ENCODE results near the gene ACTN2.
"Not testable (repeated sequence)": the region's sequence is repeated elsewhere in the genome, so short reads cannot be mapped to it uniquely, and the experiment has no call there.

Gene ACTN2

DNA sequence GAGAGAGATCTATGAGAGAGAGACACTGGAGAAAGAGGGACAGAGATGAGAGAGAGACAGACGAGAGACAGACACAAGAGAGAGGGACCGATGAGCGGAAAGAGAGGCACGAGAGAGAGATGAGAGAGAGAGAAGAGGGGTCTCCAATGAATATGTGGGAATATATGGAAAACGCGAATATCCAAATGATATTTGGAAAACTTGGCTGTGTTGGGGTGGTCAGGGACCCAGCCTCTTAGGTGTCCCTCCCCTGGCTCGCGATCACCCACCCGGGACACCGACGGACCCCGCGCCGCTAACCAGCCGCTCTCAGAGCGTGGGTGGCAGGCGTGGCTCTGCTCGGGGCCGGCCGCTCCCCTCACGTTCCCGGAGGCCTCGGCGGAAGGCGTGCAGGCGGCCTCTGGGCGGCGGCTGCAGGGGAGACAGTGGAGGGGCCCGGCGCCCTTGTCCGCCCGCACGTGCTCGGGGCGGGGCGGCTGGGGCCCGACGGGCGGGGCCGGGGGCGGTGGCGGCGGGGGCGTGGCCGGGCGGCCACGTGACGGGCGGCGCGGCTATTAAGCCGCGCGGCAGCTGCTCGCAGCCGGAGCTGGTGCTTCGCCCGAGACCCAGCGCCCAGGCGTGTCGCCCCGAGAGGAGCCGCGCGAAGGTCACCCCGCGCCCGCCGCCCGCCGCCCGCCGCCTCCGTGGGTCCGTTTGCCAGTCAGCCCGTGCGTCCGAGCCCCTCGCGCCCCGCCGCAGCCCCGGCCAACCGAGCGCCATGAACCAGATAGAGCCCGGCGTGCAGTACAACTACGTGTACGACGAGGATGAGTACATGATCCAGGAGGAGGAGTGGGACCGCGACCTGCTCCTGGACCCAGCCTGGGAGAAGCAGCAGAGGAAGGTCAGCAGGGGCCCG, at the start of gene ACTN2:
Gene ACTN2, plus strand, starts transcription at position 583 of the 898 bp plus-strand sequence. Its CDS starts 175 bp downstream, at position 758.
- no peak for DNase-seq

DNA sequence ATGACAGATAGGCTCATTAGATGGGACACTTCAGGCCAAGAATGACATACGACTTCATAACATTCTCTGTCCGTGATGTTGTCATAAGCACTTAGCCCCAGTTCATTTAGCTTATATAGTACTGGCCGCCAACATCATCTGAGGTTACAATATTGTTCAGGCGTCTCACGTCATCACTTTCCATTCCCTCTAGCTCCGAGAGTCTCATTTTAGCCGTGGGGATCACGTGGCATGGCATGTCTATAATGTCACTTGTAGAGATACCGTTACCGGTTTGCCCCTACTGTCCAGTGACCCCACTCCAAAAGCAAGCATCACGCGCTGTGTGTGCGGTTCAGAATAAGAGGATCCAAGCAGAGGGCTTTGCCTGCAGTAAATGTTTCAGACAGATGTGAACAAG, 47.4 kb upstream of the ACTN2 start:
- no peak for DNase-seq

DNA sequence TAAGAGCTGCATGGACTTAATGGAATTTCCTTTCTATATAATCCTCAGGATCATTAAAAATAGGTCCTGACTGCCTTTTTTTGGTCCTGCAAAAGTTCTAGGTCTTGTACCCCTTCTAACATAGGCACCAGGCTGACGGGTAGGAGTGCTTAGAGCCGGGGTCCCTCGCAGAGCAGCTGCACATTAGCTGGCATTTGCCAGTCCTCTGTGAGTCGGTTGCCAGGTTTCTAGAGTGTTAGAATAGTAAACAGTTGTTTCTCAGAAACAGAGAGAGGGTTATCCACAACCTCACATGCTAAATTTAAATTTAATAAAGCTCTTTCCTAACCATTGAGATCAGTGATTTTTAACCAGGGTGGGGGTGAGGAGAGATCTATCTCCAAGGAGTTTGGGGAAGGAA, 46.6 kb upstream of the ACTN2 start:
- no peak for DNase-seq

DNA sequence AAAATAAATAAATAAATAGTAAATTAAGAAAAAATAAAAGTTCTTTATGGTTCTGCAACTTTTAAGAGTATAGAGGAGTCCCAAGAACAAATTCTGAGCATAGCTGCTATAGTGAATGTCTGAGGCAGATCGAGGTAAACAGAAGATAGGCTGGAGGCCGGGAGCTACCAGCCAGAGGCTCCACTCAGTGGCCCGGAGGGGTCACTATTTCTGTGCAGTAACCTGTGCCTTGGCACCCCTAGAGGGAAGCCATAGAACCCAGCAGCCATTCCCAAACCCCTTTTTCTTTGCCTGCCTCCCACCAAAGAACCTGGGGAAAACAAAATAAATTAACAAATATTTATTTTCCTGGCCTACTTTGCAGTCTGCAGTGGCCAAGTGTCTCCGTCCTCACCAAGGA, 43.5 kb upstream of the ACTN2 start:
- no peak for DNase-seq

DNA sequence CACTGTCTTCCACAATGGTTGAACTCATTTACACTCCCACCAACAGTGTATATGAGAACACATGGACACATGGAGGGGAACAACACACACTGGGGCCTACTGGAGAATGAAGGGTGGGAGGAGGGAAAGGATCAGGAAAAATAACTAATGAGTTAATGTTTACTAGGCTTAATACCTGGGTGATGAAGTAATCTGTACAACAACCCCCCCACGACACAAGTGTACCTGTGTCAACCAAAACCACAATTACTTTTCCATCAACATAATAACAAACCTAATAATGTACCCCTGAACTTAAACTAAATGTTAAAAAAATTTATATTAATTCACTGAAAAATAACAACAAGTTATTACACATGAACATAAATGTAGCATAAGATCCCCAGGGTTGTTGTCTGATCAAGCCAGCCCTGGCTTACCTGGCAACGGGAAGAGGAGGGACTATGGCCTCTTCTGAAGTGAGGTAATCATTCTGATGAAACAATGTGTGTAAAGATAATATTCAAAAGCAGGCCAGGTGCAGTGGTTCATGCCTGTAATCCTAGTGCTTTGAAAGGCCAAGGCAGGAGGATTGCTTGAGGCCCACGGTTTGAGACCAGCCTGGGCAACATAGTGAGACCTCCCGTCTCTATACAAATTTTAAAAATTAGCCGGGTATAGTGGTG, 41.2 kb upstream of the ACTN2 start:
- no peak for DNase-seq

DNA sequence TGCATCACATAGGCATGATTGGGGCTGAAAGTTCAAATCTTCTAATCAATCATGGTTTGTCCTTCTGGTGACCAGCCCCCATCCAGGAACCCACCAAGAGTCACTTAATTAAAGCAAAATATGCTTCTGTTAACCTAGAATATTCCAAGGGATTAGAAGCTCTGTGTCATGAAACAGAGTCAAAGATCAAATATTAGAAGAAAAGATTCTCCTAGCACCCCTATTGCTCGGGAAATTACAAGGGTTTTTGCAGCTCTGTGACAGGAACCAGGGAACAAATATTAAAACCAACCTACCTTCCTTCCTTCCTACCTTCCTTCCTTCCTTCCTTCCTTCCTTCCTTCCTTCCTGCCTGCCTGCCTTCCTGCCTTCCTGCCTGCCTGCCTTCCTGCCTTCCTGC, 31.8 kb upstream of the ACTN2 start:
- no peak for DNase-seq

DNA sequence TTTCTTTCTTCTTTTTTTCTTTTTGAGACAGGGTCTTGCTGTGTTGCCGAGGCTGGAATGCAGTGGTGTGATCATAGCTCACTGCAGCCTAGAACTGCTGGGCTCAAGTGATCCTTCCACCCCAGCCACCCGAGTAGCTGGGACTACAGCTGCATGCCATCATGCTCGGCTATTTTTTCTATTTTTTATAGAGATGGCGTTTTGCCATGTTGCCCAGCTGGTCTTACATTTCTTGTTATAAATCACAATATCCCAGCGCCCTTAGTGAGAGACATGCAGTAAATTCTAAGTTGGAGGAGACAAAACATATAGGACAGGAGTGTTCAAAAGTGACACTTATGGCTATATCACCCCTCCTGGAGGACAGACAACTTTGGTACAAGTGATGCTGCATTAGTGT, 31.3 kb upstream of the ACTN2 start:
- DNase-seq, result no peak

DNA sequence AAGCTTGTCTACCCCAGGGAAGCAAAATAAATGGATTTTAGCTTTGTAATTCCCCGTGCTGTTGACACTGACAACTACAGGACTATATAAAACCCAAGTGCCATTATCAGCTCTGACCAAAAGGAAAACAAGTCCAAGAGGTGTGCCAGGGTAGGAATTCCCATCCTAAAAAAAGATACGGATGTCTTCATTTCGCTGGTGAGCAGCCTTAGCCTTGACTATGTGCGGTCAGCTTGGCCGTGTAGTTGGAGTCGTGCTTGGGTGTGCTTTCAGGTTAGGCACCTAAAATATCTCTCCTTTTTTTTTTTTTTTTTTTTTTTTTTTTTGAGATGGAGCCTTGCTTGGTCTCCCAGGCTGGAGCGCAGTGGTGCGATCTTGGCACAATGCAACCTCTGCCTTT, 28.9 kb upstream of the ACTN2 start:
- no peak for DNase-seq

DNA sequence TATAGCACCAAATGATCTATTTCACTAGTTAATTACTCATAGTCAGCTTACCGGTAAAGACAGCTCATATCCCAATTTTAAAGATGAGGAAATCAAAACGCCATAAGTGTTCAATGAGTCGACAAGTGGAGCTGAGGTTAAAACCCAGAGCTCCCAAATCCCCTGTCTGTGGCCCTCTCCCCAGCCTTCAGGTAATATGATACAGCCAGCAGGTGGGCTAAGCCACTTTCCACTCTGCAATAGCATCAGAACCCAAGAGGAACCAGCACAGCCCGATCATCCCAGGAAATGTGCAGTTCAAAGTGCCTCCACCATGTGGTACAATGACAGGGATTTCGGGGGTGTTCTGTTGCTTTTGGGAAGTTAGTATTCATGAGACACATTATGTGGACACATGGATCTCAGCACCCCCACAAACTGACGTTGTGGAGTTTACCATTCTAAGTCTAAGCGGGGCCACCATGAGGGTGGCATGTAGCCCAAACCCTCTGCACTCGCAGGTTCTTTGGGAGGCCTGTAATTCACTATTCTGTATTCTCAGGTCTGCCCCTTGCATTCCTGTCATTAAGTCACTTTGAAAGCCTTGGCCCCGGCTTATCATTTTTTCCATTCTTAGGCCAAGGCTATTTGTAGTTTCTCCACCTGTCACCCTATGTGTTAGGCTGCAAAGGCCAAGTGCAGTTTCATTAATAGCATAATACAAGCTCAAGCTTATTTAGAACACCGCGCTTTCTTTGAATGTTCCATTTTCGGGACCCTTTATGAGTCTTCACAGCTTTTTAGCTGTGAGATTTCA, 26.3 kb upstream of the ACTN2 start:
- DNase-seq, result no peak

DNA sequence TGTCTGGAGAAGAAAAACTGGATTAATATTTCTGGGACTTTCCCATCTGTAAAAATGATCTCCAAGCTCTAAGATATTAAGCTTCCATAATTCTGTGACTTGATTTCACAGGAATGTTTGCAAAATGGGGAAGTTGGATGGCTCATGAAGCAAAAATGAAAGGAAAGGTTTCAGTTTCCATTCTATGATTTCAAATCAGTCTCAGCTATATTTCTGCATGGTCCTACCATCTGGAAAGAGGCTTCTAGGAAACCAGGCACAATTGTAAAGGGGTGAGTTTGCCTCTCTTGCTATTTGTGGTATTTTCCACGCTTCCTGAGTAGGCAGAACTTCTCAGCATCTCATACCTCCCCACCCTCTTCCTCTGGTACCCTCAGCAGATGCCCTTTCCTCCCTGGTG, 22.4 kb upstream of the ACTN2 start:
- DNase-seq, result peak; percentile 13

DNA sequence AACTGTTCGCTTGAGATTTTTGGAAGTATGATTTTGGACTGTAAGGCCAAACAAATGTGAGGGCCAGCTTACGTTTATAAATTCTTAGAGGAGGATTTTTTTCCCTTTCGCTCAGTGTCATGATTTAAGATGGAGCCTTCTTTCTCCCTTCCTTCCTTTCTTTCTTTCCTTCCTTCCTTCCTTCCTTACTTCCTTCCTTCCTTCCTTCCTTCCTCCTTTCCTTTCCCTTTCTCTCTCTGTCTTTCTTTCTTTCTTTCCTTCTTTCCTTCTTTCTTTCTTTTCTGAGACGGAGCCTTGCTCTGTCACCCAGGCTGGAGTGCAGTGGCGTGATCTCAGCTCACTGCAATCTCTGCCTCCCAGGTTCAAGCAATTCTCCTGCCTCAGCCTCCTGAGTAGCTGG, 17.4 kb upstream of the ACTN2 start:
- not testable (repeated sequence) for DNase-seq

DNA sequence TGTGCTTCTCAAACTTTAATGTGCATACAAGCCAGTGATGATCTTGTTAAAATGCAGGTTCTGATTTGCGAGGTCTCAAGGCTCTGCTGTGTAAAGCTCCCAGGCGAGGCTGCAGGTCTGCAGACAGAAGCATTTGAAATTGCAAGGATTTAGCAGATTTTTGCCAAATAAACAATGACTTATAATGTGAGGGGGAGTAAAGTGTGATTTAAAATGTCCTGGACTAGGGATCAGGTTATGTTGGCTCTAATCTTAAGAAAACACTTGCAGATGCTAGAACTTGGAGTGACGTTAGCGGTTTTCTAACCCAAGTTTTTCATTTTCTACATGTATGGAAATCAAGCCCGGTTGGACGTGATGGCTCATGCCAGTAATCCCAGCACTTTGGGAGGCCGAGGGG, 16.2 kb upstream of the ACTN2 start:
- no peak for DNase-seq

DNA sequence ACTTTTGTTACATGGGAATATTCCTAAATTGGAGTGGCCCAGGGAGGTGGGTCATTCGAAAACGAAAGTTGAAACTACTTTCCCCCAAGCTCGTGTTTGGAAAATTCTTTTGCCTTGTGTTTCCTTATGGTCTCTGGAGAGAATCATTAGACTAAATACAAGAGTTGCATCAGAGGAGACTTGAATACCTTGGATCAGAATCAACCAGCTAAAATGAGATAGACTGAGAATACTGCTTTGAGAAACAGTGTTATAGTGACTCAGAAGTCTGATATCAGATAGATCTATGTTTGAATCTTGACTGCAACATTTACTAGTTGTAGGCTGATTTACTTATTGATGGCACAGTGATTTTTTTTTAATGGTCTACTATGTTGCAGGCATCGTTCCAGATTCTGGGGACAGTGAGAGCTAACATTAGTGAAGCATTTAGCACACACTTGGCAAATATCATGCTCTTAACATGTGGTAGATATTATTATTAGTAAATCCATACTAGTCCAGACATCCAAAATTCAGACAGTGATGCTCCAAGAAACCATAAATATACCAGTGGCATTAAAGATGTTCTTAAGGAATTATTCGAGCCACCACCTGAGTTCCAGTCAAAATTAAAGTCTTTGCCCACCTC, 12.9 kb upstream of the ACTN2 start:
- no peak for DNase-seq

DNA sequence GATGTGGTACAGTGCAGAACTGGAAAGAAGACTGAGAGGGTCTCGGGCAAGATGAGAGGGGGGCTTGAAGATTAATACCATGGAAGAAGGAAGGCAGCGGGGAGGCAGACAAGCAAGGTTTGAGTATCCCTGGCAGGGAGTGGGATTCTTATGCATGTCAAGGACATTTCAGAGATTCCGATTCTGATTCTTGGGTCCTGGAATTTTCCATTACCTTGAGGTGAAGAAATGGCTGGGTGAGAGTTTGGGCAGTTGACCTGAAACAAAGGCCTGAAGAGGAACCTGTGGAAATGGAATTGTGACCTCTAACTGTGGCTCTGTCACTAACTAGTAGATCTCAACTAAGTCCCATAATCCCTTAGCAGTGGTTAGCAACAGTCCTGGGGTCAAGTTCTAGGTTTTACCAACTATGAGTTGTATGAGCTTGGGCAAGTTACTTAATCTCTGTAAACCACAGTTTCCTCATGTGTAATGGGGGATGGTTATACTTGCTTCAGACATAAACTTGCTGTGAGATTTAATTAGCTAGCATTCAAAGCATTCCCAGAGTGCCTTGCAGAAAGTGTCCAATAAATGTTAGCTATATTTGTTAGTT, 8.6 kb upstream of the ACTN2 start:
- peak; percentile 18 for DNase-seq

DNA sequence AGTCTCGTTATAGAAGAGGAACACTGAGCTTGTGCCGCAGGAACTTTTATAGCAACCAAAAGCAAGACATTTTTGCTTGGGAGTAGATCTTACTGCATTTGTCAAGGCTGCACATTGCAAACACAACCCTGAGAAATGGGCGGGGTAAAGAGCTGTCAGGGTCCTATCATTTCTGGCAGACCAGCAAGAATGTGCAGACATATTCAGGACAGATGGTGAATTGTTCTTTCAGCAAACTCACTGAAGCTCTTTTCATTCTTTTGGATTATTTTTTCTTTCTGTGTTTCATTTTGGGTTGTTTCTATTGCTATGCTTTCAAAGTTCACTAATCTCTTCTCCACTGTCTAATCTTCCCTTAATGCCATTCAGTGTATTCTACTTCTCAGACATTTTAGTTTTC, 5.1 kb upstream of the ACTN2 start:
- no peak for DNase-seq

DNA sequence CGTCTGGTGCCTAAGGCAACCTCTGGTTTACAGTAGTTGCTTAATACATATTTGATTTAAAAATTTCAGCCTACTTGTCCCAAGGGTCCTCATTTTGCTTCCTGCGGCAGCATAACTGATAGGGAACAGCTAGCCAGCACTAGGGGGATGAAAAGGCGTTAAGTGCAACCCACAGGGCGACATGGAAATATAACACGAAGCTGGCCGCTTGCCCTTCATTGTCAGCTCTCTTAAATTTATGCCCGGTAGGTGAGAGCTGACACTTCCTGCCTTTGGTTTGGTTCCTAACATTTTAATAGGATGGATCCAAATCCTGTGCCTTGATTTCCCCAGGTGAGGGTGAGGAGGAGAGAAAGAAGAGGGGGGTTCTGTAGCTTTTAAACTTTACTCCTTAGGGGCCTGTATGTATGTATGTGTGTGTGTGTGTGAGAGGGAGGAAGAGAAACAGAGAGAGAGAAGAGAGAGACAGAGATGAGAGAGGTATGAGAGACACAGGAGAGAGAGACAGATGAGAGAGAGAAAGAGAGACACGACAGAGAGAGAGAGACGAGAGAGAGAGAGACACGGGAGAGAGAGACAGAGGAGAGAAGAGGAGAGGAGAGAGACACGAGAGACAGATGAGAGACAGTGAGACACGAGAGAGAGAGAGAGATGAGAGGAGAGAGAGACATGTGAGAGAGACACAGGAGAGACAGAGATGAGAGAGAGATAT, 938 bp upstream of the ACTN2 start:
- no peak for DNase-seq

DNA sequence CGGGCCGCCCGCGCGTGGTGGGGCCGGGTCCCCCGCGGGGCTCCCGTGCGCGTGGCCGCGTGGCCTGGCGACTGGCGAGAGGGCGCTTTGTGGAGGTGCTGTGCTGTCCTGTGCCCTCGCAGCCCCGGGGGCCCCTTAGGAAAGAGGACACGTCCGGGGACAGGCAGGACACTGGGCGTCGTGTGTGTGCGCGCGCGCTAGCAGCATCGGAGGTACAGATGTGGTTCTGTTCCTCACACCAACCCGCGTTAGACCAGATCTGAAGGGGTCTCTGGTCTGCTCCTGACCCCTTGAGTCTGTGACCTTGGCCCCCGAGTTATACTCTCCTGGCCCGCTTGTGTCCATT, 489 bp downstream of the ACTN2 start:
- no peak for DNase-seq

DNA sequence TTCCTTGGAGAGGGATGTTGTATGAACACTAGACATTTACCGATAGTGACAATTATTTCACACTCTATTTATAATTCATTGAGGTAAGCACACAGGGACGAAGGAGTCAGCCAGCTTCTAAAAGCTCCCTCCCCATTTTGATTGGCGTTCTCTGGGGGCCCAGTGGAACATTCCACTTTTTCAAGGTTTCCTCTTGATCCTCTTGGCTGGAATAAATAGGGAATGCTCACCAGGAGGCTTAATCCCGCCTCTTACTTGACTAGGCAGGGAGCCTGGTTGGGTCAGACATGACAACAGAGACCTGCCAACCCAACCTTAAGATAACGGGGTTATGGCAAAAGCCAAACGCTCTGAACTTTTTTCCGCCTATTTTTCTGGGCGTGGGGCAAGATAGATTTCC, 974 bp downstream of the ACTN2 start:
- DNase-seq, result no peak

DNA sequence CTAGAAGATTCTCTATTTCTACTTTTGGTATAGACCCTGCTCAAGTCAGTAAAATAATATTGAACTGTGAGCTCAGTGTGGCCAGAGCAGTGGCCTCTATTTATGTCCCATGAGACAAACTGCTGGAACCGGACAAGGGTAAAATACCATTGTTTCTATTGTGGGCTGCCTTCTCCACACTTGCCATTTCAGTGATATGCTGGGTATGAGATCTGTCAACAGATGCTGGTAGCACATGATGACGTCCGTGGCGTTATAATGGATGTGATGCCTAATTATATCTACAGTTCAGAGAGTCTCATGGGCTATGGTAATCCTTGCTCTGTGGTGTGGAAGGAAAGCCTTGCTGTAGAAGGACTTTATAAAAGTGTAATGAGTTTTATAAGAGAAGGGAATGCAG, 2.4 kb downstream of the ACTN2 start:
- DNase-seq, result no peak

DNA sequence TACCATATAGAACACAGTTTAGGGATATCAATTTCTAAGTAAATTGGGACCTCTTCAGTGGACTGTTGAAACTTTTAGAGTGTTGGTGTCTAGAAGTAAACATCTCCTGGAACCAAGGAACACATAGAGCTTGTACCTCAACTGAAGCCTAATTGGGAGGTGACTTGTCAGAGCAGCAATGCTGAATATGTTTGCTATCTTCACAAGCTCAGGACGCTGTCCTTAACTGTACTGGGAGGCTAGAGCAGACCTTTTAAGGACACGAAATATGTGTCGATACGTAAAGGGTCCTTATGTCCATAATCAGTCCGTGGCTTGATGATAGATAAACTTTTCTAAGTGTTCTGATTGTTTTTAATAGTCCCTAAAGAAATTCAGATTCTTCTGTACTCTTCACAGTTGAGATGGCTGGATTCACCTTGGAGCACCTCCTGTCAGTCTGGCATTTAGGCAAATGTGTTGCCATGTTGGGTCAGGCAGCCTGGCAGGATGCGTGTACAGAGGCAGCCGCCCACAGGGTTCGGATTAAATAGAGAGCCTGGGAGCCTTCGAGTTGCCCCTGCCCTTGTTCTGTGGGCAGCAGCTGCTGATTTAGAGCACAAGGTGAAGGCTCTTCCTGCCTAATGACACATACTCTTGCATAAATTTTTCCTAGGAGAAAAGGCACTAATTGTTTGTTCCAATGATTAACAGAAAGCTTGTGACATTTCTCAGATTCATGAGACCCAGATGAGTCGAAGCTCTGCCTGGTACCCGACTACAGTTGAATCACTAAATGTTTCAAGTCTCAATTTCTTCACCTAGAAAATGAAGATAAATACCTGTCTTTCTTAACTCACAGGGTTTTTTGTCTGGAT, 3.6 kb downstream of the ACTN2 start:
- no peak for DNase-seq

DNA sequence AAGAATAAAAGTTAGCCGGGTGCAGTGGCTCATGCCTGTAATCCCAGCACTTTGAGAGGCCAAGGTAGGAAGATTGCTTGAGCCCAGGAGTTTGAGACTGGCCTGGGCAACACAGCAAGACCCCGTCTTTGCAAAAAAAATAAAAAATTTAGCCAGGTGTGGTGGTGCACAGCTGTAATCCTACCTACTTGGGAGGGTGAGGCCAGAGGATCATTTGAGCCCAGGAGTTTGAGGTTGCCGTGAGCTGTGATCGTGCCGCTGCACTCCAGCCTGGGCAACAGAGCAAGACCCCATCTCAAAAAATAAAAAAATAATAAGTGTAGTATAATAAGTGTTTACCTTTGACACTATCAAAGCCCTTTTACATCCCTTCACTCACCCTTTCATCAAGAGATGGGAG, 5.0 kb downstream of the ACTN2 start:
- DNase-seq, result no peak

Data from HCEC 1CT (cell line).